Lower leg skin (tissue), 4 donors: ENCODE measurements around the gene CXCL14. TPM values are rescaled to one million over a fixed set of nuclear protein-coding genes. Genes with fewer than 3 reads are reported as not detected.

ENCODE experiments used
- DNase-seq, 2 donors: peaks; one replicate each; pipeline ENCODE4 v3.0.0-alpha.2; 2019; ENCODE audit warnings: low spot score in 2 of 2
- H3K4me3 ChIP-seq: fragments of 200-600 bp; sonication (generic); 2 replicates; pipeline ENCODE4 v1.5.1; 2017; ENCODE audit warnings: mild to moderate bottlenecking, low read depth; ENCODE audit not compliant: poor library complexity, severe bottlenecking
- CTCF ChIP-seq, 3 donors: fragments of 450-650 bp; IDR thresholded peaks; one replicate each; pipeline ENCODE4 v1.5.1; 2016; ENCODE audit warnings: antibody characterized with exemption in 3 of 3, mild to moderate bottlenecking in 3 of 3, moderate library complexity in 2 of 3
- POLR2A ChIP-seq, 2 donors: fragments of 450-650 bp; IDR thresholded peaks; one replicate each; pipeline ENCODE4 v1.6.1; 2016 to 2017; ENCODE audit warnings: antibody characterized with exemption in 2 of 2, mild to moderate bottlenecking in 1 of 2, moderate library complexity in 1 of 2
- WGBS, 2 donors: methylation state at CpG; one replicate each; pipeline ENCODE4 v1.1.5; 2018; 5-methylcytosine and 5-hydroxymethylcytosine counted together
- intact Hi-C: fragments of 100-400 bp; cut with DNase I; formaldehyde crosslinking; loops from one replicate; pipeline ENCODE4 v1.15.0; 2023; ENCODE audit warnings: low total_unique reads
- total RNA-seq, 4 donors: library from RNA; depleted of rRNA; stranded (reverse); fragments of >200 nt; gene quantifications; one replicate each; pipeline ENCODE4 v1.1.0, GENCODE V29; 2016

Gene CXCL14
- total RNA-seq, 4 donors from 2014 or later, result 157 to 344 (median 251) TPM

GRCh38 chr5:135574493-135574892, 4.3 kb downstream of the CXCL14 start:
- TF ChIP-seq POLR2A (IDR thresholded peaks at IDR 0.05), result no peak
- no peak for TF ChIP-seq CTCF (IDR thresholded peaks at IDR 0.05)
- WGBS, 2 donors, result 53 to 68% methylated on average over 10 of the region's 10 CpGs
- H3K4me3 ChIP-seq, result no peak overlapping the region

GRCh38 chr5:135571902-135572301, 6.9 kb downstream of the CXCL14 start:
- intact Hi-C loops, result no loop called here
- H3K4me3 ChIP-seq, result no peak overlapping the region
- DNase-seq, result no peak
- no peak for TF ChIP-seq POLR2A (IDR thresholded peaks at IDR 0.05)
- WGBS, 2 donors, result 59 to 66% methylated on average over 9 of the region's 9 CpGs

More at GRCh38 chr5:135574493-135574892, 4.3 kb downstream of the CXCL14 start:
- DNase-seq, result no peak
- intact Hi-C loops, result no loop called here

- TF ChIP-seq POLR2A (IDR thresholded peaks at IDR 0.05) (no peak), CTCF (IDR thresholded peaks at IDR 0.05) (no peak)
- H3K4me3 ChIP-seq, result no peak overlapping the region
- no peak for DNase-seq
- 45 to 58% methylated on average over 10 of the region's 10 CpGs for WGBS, 2 donors
- intact Hi-C loops, result no loop called here
Measured at GRCh38 chr5:135571066-135571609, 7.7 kb downstream of the CXCL14 start.

- 5 to 35% methylated on average over 3 of the region's 3 CpGs for WGBS, 2 donors
- DNase-seq, result no peak
- no peak overlapping the region for H3K4me3 ChIP-seq
- intact Hi-C loops, result no loop called here
- TF ChIP-seq CTCF (IDR thresholded peaks at IDR 0.05), result no peak
- no peak for TF ChIP-seq POLR2A (IDR thresholded peaks at IDR 0.05)
Measured at GRCh38 chr5:135570453-135570764, 8.4 kb downstream of the CXCL14 start.

- WGBS, 2 donors, result 39 to 45% methylated on average over 8 to 10 of the region's 10 CpGs
- no peak for DNase-seq
- H3K4me3 ChIP-seq, result no peak overlapping the region
- TF ChIP-seq CTCF (IDR thresholded peaks at IDR 0.05), result no peak
- no peak for TF ChIP-seq POLR2A (IDR thresholded peaks at IDR 0.05)
- intact Hi-C loops, result loop anchor here (5.0 kb wide), 1 partner anchor 167 kb away; no protein-coding TSS in a partner anchor
Measured at GRCh38 chr5:135569755-135570452, 8.9 kb downstream of the CXCL14 start.

GRCh38 chr5:135568923-135569360, 9.8 kb downstream of the CXCL14 start:
- intact Hi-C loops, result loop anchor here (5.0 kb wide), 1 partner anchor 168 kb away; no protein-coding TSS in a partner anchor
- TF ChIP-seq POLR2A (IDR thresholded peaks at IDR 0.05) (no peak), CTCF (IDR thresholded peaks at IDR 0.05) (no peak)
- 43 to 54% methylated on average over 5 of the region's 5 CpGs for WGBS, 2 donors
- no peak overlapping the region for H3K4me3 ChIP-seq
- no peak for DNase-seq
